OCI-LY1 (cell line): ENCODE data around the gene KDM5B.

ENCODE experiments used
- H2AFZ ChIP-seq: fragments of 200-600 bp; sonication (generic), shearing (Covaris generic); 2 replicates; pipeline ENCODE4 v1.6.0; 2014; ENCODE audit warnings: antibody characterized with exemption, mild to moderate bottlenecking, low read length
- H3F3A ChIP-seq: fragments of 200-600 bp; sonication (generic), shearing (Covaris generic); 2 replicates; pipeline ENCODE4 v1.6.0; 2014; ENCODE audit warnings: mild to moderate bottlenecking, antibody characterized with exemption, low read length, moderate library complexity; ENCODE audit not compliant: insufficient read depth
- H3K27ac ChIP-seq: fragments of 200-600 bp; sonication (generic); 2 replicates; pipeline ENCODE4 v1.5.1; 2014; ENCODE audit warnings: low read length, mixed run types, mild to moderate bottlenecking, low read depth; ENCODE audit not compliant: poor library complexity, severe bottlenecking
- H3K27me3 ChIP-seq: fragments of 200-600 bp; sonication (generic); 2 replicates; pipeline ENCODE4 v1.6.0; 2014; ENCODE audit warnings: antibody characterized with exemption, mild to moderate bottlenecking, low read length, moderate library complexity; ENCODE audit not compliant: insufficient read depth
- H3K36me3 ChIP-seq: fragments of 200-600 bp; sonication (generic); 2 replicates; pipeline ENCODE4 v1.6.1; 2014; ENCODE audit warnings: mild to moderate bottlenecking, antibody characterized with exemption, low read length, moderate library complexity, mixed read lengths; ENCODE audit not compliant: insufficient read depth
- H3K4me1 ChIP-seq: fragments of 200-600 bp; sonication (generic); 2 replicates; pipeline ENCODE4 v1.5.1; 2014; ENCODE audit warnings: mild to moderate bottlenecking, low read length, moderate library complexity; ENCODE audit not compliant: insufficient read depth, severe bottlenecking
- H3K4me2 ChIP-seq: fragments of 200-600 bp; sonication (generic), shearing (Covaris generic); 2 replicates; pipeline ENCODE4 v1.6.1; 2014; ENCODE audit warnings: low read length
- H3K4me3 ChIP-seq: fragments of 200-600 bp; sonication (generic); 2 replicates; pipeline ENCODE4 v1.5.1; 2014; ENCODE audit warnings: low read length, low read depth, mild to moderate bottlenecking, mixed read lengths; ENCODE audit not compliant: poor library complexity, severe bottlenecking
- H3K79me2 ChIP-seq: fragments of 200-600 bp; shearing (Covaris generic); 2 replicates; pipeline ENCODE4 v1.6.1; 2016; ENCODE audit warnings: mixed run types, low read length, mixed read lengths; ENCODE audit not compliant: insufficient read depth
- H3K9ac ChIP-seq: fragments of 200-600 bp; sonication (generic), shearing (Covaris generic); 2 replicates; pipeline ENCODE4 v1.6.1; 2014; ENCODE audit warnings: mild to moderate bottlenecking, low read length, mixed read lengths
- H3K9me2 ChIP-seq: fragments of 200-600 bp; sonication (generic), shearing (Covaris generic); 2 replicates; pipeline ENCODE4 v1.6.1; 2014; ENCODE audit warnings: low read depth, mild to moderate bottlenecking, low read length, mixed read lengths
- H3K9me3 ChIP-seq: fragments of 200-600 bp; shearing (Covaris generic); 2 replicates; pipeline ENCODE4 v1.6.1; 2014; ENCODE audit warnings: low read length, mixed read lengths
- H4K20me1 ChIP-seq: fragments of 200-600 bp; sonication (generic), shearing (Covaris generic); 2 replicates; pipeline ENCODE4 v1.6.0; 2016; ENCODE audit warnings: mild to moderate bottlenecking, low read length; ENCODE audit not compliant: insufficient read depth
- CTCF ChIP-seq: fragments of 200-600 bp; sonication (generic), shearing (Covaris generic); IDR thresholded peaks from 2 replicates; pipeline ENCODE4 v1.5.1; 2017; ENCODE audit warnings: mild to moderate bottlenecking, antibody characterized with exemption, low read length, moderate library complexity, mixed read lengths
- EZH2 ChIP-seq: fragments of 200-600 bp; sonication (generic), shearing (Covaris generic); IDR thresholded peaks from 2 replicates; pipeline ENCODE4 v1.8.0; 2017; ENCODE audit warnings: borderline replicate concordance, mixed run types, mild to moderate bottlenecking, antibody characterized with exemption, low read length, moderate library complexity, mixed read lengths

The KDM5B gene

GRCh38 chr1:202800742-202801141 is 7.5 kb downstream of the KDM5B start:
- H3K9me3 ChIP-seq = no peaks in the 10 kb centered on the region
- no peaks in the 10 kb centered on the region for H3K9me2 ChIP-seq
- no peaks in the 10 kb centered on the region for H3K79me2 ChIP-seq
- H3K27me3 ChIP-seq = no peaks in the 10 kb centered on the region
- H2AFZ ChIP-seq = no peak overlapping the region
- H3K36me3 ChIP-seq = no peaks in the 10 kb centered on the region
- H3K4me1 ChIP-seq = no peaks in the 10 kb centered on the region
- H3K27ac ChIP-seq = no peak overlapping the region
- TF ChIP-seq EZH2 (no peak), CTCF (no peak)
- H3F3A ChIP-seq = no peaks in the 10 kb centered on the region
- no peak overlapping the region for H3K9ac ChIP-seq
- no peaks in the 10 kb centered on the region for H4K20me1 ChIP-seq
- no peak overlapping the region for H3K4me3 ChIP-seq
- H3K4me2 ChIP-seq = no peak overlapping the region

GRCh38 chr1:202798792-202799331 is 9.4 kb downstream of the KDM5B start:
- no peak overlapping the region for H3K4me3 ChIP-seq

GRCh38 chr1:202798260-202798659 is 10.0 kb downstream of the KDM5B start:
- Histone ChIP-seq H3K4me1 (no peaks in the 10 kb centered on the region), H3K9ac (no peak overlapping the region), H3K27ac (no peak overlapping the region), H3K4me3 (no peak overlapping the region), H3K79me2 (no peaks in the 10 kb centered on the region), H3K4me2 (no peak overlapping the region), H3K36me3 (no peaks in the 10 kb centered on the region), H3K9me2 (no peaks in the 10 kb centered on the region), H3K27me3 (no peaks in the 10 kb centered on the region), H3F3A (no peaks in the 10 kb centered on the region), H2AFZ (no peak overlapping the region), H4K20me1 (no peaks in the 10 kb centered on the region), H3K9me3 (no peaks in the 10 kb centered on the region)
- TF ChIP-seq CTCF (no peak), EZH2 (no peak)

More at GRCh38 chr1:202798792-202799331, 9.4 kb downstream of the KDM5B start:
- Histone ChIP-seq H3K4me2 (no peak overlapping the region), H3K4me1 (no peaks in the 10 kb centered on the region), H3K9me2 (no peaks in the 10 kb centered on the region), H4K20me1 (no peaks in the 10 kb centered on the region), H3K27me3 (no peaks in the 10 kb centered on the region), H3K79me2 (no peaks in the 10 kb centered on the region), H3K36me3 (no peaks in the 10 kb centered on the region), H3K27ac (no peak overlapping the region), H3K9me3 (no peaks in the 10 kb centered on the region), H2AFZ (no peak overlapping the region), H3F3A (no peaks in the 10 kb centered on the region), H3K9ac (no peak overlapping the region)
- TF ChIP-seq CTCF (no peak), EZH2 (no peak)
